Measurements from ENCODE around the gene TOR4A. TPM values are rescaled to one million over a fixed set of nuclear protein-coding genes. Genes with fewer than 3 reads are reported as not detected.

Gene TOR4A
- total and polyA plus RNA-seq, 12 donors, result 4.7 to 21.5 (median 16.5) TPM

DNA sequence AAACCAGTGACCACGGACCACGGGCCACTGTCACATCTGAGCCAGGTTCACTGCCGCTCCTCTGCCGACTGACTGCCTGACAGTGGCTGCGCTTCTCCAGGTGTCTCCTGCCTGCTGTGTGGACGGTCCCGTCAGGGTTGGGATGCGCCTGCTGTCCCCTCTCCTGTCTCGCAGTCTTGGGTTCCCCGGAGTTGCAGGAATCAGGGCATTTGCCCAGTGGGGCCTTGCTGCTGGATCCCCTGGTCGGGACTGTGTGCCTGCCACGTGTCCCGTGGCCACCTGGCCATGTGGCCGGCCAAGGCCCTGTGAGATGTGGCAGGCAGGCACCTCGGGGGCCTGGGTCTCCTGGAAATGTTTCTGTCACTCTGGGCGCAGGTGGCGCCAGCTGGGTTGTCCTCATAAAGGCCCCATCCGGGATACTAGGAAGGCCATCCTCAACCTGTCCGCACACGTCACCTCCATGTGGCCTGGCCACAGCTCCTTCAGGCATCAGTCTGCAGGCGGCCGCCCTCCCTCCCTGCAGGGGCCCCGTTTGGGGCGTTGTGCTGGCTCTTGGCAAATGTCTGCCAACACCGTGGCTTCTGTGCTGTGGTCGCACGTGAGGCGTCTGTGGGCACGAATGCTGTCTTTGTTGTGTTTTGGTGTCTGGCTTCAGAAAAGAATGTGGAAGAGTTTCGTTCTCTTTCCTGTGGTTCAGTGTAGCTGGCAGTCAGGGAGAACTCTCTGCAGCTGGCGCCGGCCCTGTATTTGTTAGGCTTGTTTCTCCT is 6.4 kb upstream of the TOR4A start:
- H3K27ac ChIP-seq, result peak overlapping the region in 9 of 10 donors; percentile 14 to 70 (median 52)
- no peak for ATAC-seq
- WGBS, 2 donors, result 76 to 77% methylated on average over 32 of the region's 32 CpGs
- no peaks in the 10 kb centered on the region for H3K27me3 ChIP-seq
- peaks cover 8 to 75% (median 12%) of the 10 kb centered on the region in 9 donors for H3K36me3 ChIP-seq
- intact Hi-C loops (cut with DNase I), result no loop called here
- no peak overlapping the region for H3K4me3 ChIP-seq
- H3K4me1 ChIP-seq, result peaks cover 26 to 82% (median 63%) of the 10 kb centered on the region in 9 donors
- H3K9me3 ChIP-seq, result no peaks in the 10 kb centered on the region
- TF ChIP-seq, protein P1, sequence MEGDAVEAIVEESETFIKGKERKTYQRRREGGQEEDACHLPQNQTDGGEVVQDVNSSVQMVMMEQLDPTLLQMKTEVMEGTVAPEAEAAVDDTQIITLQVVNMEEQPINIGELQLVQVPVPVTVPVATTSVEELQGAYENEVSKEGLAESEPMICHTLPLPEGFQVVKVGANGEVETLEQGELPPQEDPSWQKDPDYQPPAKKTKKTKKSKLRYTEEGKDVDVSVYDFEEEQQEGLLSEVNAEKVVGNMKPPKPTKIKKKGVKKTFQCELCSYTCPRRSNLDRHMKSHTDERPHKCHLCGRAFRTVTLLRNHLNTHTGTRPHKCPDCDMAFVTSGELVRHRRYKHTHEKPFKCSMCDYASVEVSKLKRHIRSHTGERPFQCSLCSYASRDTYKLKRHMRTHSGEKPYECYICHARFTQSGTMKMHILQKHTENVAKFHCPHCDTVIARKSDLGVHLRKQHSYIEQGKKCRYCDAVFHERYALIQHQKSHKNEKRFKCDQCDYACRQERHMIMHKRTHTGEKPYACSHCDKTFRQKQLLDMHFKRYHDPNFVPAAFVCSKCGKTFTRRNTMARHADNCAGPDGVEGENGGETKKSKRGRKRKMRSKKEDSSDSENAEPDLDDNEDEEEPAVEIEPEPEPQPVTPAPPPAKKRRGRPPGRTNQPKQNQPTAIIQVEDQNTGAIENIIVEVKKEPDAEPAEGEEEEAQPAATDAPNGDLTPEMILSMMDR (IDR thresholded peaks at IDR 0.05), result no peak
- no peak for DNase-seq

DNA sequence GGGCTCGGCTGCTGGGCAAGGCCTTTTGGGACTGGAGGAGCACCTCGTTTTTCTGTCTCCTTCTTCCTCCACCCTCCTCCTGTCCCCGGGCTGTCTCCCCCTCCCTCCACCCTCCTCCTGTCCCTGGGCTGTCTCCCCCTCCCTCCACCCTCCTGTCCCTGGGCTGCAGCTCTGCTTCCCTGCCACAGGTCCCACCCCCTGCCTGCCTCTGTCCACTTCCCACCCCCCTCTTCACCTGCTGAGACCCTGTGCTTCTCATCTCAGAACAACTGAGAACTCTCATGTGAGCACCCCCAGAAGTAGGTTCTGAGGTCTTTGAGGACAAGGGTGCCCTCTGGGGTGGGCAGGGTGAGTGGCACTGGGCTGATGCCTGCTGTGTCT is 5.8 kb upstream of the TOR4A start:
- no peaks in the 10 kb centered on the region for H3K27me3 ChIP-seq
- ATAC-seq, result no peak
- peaks cover 8 to 70% (median 11%) of the 10 kb centered on the region in 9 donors for H3K36me3 ChIP-seq
- H3K27ac ChIP-seq, result peak overlapping the region in 9 of 10 donors; percentile 14 to 70 (median 52)
- DNase-seq, result no peak
- H3K4me3 ChIP-seq, result no peak overlapping the region
- peaks cover 32 to 88% (median 66%) of the 10 kb centered on the region in 9 donors for H3K4me1 ChIP-seq
- intact Hi-C loops (cut with DNase I), result no loop called here
- 30 to 31% methylated on average over 3 of the region's 3 CpGs for WGBS, 2 donors
- H3K9me3 ChIP-seq, result no peaks in the 10 kb centered on the region
- TF ChIP-seq, protein P1 (IDR thresholded peaks at IDR 0.05), result no peak

DNA sequence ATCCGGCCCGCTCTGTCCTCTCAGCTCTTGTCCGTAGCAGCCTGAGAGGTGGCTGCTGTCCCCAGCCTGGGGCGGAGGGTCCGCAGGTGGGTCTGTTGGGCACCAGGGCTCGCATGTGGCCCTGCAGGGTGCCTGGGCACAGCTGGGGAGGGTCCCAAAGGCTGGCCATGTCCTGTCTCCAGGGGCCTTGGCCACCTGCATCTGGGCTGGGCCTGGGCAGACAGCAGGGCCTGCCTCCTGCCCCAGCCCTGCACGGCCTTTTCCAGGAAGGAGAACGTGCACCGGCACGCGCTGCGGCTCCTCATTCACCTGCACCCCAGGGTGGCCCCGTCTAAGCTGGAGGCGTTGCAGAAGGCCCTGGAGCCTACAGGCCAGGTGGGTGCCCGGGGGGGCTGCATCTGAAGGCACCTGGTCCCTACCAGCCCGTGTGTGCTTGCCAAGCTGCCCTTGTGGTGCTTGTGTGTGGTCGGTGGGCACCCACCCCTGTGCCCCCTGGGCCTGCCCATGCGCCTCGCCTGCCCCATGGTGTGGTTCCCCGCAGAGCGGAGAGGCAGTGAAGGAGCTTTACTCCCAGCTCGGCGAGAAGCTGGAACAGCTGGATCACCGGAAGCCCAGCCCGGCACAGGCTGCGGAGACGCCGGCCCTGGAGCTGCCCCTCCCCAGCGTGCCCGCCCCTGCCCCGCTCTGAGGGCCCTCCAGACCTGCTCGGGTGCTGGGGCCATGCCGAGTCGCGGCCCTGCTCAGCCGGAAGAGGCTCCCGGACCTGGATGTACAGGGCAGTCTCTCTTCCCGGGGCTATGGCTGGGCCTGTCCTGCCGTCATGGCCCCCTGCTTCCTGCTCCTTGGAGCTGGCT is 5.1 kb upstream of the TOR4A start:
- 93 to 94% methylated on average over 39 of the region's 39 CpGs for WGBS, 2 donors

DNA sequence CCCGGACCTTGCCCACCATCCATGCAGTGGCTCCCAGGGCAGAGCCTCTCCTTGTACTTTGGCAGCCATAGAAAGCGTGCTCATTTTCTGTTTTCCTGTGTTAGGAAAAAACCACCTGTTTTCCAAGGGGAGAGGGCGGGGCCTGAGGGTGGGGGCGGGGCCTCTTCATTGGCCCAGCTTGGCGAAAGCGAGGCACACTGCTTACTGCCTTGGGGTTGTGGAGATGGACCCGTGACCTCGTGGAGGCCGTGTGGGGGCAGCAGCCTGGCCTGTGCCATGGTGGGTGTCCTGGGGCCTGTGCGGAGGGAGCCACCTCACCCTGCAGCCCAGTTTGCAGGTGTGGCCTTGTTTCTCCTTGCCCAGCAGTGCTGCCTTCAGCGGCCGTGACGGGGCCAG is 4.4 kb upstream of the TOR4A start:
- Histone ChIP-seq H3K36me3 (peaks cover 8 to 56% (median 11%) of the 10 kb centered on the region in 9 donors), H3K4me3 (no peak overlapping the region), H3K27ac (no peak overlapping the region), H3K27me3 (no peaks in the 10 kb centered on the region), H3K4me1 (peaks cover 43 to 92% (median 74%) of the 10 kb centered on the region in 9 donors), H3K9me3 (no peaks in the 10 kb centered on the region)
- TF ChIP-seq, protein P1 (IDR thresholded peaks at IDR 0.05), result no peak
- ATAC-seq (no peak), DNase-seq (no peak)
- intact Hi-C loops (cut with DNase I), result no loop called here
- WGBS, 2 donors, result 85 to 87% methylated on average over 13 of the region's 13 CpGs

More for the DNA sequence above, 5.1 kb upstream of the TOR4A start:
- intact Hi-C loops (cut with DNase I), result no loop called here
- Histone ChIP-seq H3K4me3 (no peak overlapping the region), H3K27ac (peak overlapping the region in 3 of 10 donors; percentile 21 to 62 (median 60)), H3K4me1 (peaks cover 40 to 92% (median 74%) of the 10 kb centered on the region in 9 donors), H3K36me3 (peaks cover 8 to 62% (median 11%) of the 10 kb centered on the region in 9 donors), H3K9me3 (no peaks in the 10 kb centered on the region), H3K27me3 (no peaks in the 10 kb centered on the region)
- no peak for ATAC-seq
- DNase-seq, result no peak
- TF ChIP-seq, protein P1 (IDR thresholded peaks at IDR 0.05), result no peak

Measured in heart right ventricle (tissue), 16 donors.